ENCODE data around the gene TLK1. TPM values are rescaled to one million over a fixed set of nuclear protein-coding genes. Genes with fewer than 3 reads are reported as not detected.

TLK1 gene
- total and polyA plus RNA-seq, 4 donors, result 7.7 to 19.6 (median 15.6) TPM

- H3K36me3 ChIP-seq (ENCODE audit: control insufficient read depth in 4 of 4, insufficient read depth in 3 of 4, low read depth in 1 of 4, low read length in 3 of 4), result no peaks in the 10 kb centered on the region
- H3K4me1 ChIP-seq (ENCODE audit: control insufficient read depth in 4 of 4, insufficient read depth in 4 of 4, low read length in 3 of 4), result peaks cover 2 to 7% (median 5%) of the 10 kb centered on the region in 4 donors
- TF ChIP-seq YY1 (IDR thresholded peaks at IDR 0.05) (no peak), CTCF (IDR thresholded peaks at IDR 0.05; ENCODE audit: low read depth, low read length, missing input control) (no peak), HNF4G (IDR thresholded peaks at IDR 0.05) (no peak), RXRA (IDR thresholded peaks at IDR 0.05) (no peak), FOXA1 (IDR thresholded peaks at IDR 0.05) (no peak), RAD21 (IDR thresholded peaks at IDR 0.05) (no peak)
- WGBS, result 94% methylated on average over 1 of the region's 1 CpG
- H3K27me3 ChIP-seq (ENCODE audit: control insufficient read depth in 4 of 4, insufficient read depth in 4 of 4, low read length in 3 of 4), result no peaks in the 10 kb centered on the region
- no peak overlapping the region for H3K4me3 ChIP-seq (ENCODE audit: low read depth in 1 of 3, low read length in 3 of 3)
- H3K27ac ChIP-seq (ENCODE audit: low read depth in 1 of 2, low read length in 2 of 2), result no peak overlapping the region
- DNase-seq (ENCODE audit: low spot score), result no peak
- H3K9me3 ChIP-seq (ENCODE audit: control insufficient read depth in 4 of 4, low read length in 3 of 4), result no peaks in the 10 kb centered on the region
- H3K9ac ChIP-seq (ENCODE audit: low read depth in 1 of 2, low read length in 2 of 2), result no peak overlapping the region
Measured at GRCh38 chr2:171171808-171172207, 11.1 kb upstream of the TLK1 start.

- peaks cover 2 to 22% (median 18%) of the 10 kb centered on the region in 4 donors for H3K4me1 ChIP-seq (ENCODE audit: control insufficient read depth in 4 of 4, insufficient read depth in 4 of 4, low read length in 3 of 4)
- no peak overlapping the region for H3K27ac ChIP-seq (ENCODE audit: low read depth in 1 of 2, low read length in 2 of 2)
- no peak for DNase-seq (ENCODE audit: low spot score)
- H3K27me3 ChIP-seq (ENCODE audit: control insufficient read depth in 4 of 4, insufficient read depth in 4 of 4, low read length in 3 of 4), result no peaks in the 10 kb centered on the region
- no peak overlapping the region for H3K9ac ChIP-seq (ENCODE audit: low read depth in 1 of 2, low read length in 2 of 2)
- no peaks in the 10 kb centered on the region for H3K9me3 ChIP-seq (ENCODE audit: control insufficient read depth in 4 of 4, low read length in 3 of 4)
- H3K4me3 ChIP-seq (ENCODE audit: low read depth in 1 of 3, low read length in 3 of 3), result no peak overlapping the region
- TF ChIP-seq ATF3 (IDR thresholded peaks at IDR 0.05), result no peak
- TF ChIP-seq TAF1 (conservative IDR thresholded peaks at IDR 0.05), result no peak
- TF ChIP-seq GABPA (IDR thresholded peaks at IDR 0.05 in 1 of 2, conservative IDR thresholded peaks at IDR 0.05 in 1 of 2), result no peak
- TF ChIP-seq RAD21 (IDR thresholded peaks at IDR 0.05), result no peak
- TF ChIP-seq RXRA (IDR thresholded peaks at IDR 0.05), result no peak
- TF ChIP-seq JUND (IDR thresholded peaks at IDR 0.05), result no peak
- TF ChIP-seq FOXA1 (IDR thresholded peaks at IDR 0.05), result no peak
- TF ChIP-seq YY1 (IDR thresholded peaks at IDR 0.05), result no peak
- TF ChIP-seq HNF4A (conservative IDR thresholded peaks at IDR 0.05), result no peak
- TF ChIP-seq FOXA2 (IDR thresholded peaks at IDR 0.05), result no peak
- no peak for TF ChIP-seq ZBTB33 (IDR thresholded peaks at IDR 0.05)
- no peak for TF ChIP-seq NR2F2 (IDR thresholded peaks at IDR 0.05)
- no peak for TF ChIP-seq MAX (IDR thresholded peaks at IDR 0.05)
- no peak for TF ChIP-seq SP1 (IDR thresholded peaks at IDR 0.05)
- TF ChIP-seq EGR1 (IDR thresholded peaks at IDR 0.05; ENCODE audit: low read depth in 2 of 2), result no peak
- TF ChIP-seq HNF4G (IDR thresholded peaks at IDR 0.05), result no peak
- TF ChIP-seq CTCF (IDR thresholded peaks at IDR 0.05; ENCODE audit: low read depth, low read length, missing input control), result no peak
- no peak for TF ChIP-seq REST (IDR thresholded peaks at IDR 0.05)
- H3K36me3 ChIP-seq (ENCODE audit: control insufficient read depth in 4 of 4, insufficient read depth in 3 of 4, low read depth in 1 of 4, low read length in 3 of 4), result no peaks in the 10 kb centered on the region
Measured at GRCh38 chr2:171169839-171170238, 9.1 kb upstream of the TLK1 start.
